ENCODE measurements around the gene IGFL4.

The IGFL4 gene

GRCh38 chr19:46042252-46042883, 1.6 kb upstream of the IGFL4 start:
- no peak for DNase-seq (ENCODE audit: extremely low read depth, low read depth)
- TF ChIP-seq CTCF (IDR thresholded peaks at IDR 0.05; ENCODE audit: low read depth, low read length): no peak

- TF ChIP-seq CTCF (IDR thresholded peaks at IDR 0.05; ENCODE audit: low read depth, low read length): no peak
- no peak for DNase-seq (ENCODE audit: extremely low read depth, low read depth)
Observed at GRCh38 chr19:46040125-46040524, 677 bp downstream of the IGFL4 start.

DNA sequence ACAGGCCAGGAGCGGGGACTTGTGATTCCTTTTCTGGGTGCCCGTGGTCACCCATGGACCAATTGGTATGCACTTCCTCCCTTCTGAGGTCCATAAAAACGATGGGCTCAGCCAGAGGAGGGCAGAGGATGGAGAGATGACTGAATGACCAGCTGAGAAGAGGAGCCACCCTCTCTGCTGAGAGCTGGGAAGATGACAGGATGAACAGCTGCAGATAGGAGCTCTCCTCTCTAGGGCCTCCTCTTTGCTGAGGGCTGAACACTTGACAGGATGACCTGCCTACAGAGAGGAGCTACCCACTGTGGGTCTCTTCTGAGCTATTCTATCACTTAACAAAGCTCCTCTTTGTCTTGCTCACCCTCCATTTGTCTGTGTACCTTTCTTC, 4.1 kb downstream of the IGFL4 start:
- no peak for DNase-seq (ENCODE audit: extremely low read depth, low read depth)
- TF ChIP-seq CTCF (IDR thresholded peaks at IDR 0.05; ENCODE audit: low read depth, low read length): no peak

- TF ChIP-seq CTCF (IDR thresholded peaks at IDR 0.05; ENCODE audit: low read depth, low read length): no peak
- no peak for DNase-seq (ENCODE audit: extremely low read depth, low read depth)
Observed at GRCh38 chr19:46035986-46036743, 4.6 kb downstream of the IGFL4 start.

- no peak for TF ChIP-seq CTCF (IDR thresholded peaks at IDR 0.05; ENCODE audit: low read depth, low read length)
- DNase-seq (ENCODE audit: extremely low read depth, low read depth): no peak
Observed at GRCh38 chr19:46035546-46035945, 5.3 kb downstream of the IGFL4 start.

DNA sequence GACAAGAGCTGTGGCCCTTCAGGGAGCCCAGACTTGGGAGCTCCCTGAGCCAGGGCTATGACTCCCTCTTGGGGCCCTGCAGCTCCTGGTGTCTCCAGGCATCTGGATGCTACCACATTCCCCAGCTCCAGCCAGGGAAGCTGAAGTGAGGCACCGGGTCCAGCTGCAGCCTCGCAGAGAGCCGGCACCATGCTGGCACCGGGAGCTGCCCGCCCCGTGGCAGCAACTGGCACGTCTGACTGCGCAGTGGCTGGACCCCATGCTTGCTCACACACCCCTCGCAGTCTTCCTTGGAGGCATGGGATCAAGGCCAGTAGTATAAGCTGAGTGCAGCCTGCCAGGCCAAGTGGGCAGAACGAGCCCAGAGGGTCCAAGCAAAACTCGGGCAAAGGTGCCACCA, 7.4 kb downstream of the IGFL4 start:
- TF ChIP-seq CTCF (IDR thresholded peaks at IDR 0.05; ENCODE audit: low read depth, low read length): no peak
- no peak for DNase-seq (ENCODE audit: extremely low read depth, low read depth)

DNA sequence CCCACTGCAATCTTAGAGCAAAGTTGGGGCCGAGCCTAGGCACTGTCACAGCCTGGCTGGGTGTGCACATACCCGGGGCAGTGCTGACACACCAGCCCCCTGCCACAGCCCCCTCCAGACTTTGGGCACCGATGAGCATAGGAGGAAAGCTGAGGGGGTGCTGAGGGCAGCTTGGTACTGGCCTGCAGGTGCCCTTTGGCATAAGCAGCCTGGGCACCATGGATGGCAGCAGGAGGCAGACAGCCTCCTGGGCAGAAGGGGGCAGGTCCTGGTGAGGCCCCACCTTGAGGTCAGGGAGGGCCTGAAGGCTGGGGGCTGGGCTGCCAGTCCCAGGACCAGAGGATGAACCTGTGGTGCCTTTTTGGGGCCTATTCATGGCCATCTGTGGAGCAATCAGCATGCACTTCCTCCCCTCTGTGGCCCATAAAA, 8.2 kb downstream of the IGFL4 start:
- no peak for DNase-seq (ENCODE audit: extremely low read depth, low read depth)
- TF ChIP-seq CTCF (IDR thresholded peaks at IDR 0.05; ENCODE audit: low read depth, low read length): no peak

All from AG09319 (cell line).